Stimulated activated CD8-positive, alpha-beta memory T cell treated with anti-CD3 and anti-CD28 coated beads, Interleukin-15, amount 100 ng/mL, for 48 hours (primary cell): ENCODE data around the gene C16orf89.

ENCODE experiments used
- DNase-seq, 2 donors: peaks; one replicate each; pipeline ENCODE4 v3.0.0-alpha.2; 2020; ENCODE audit warnings: low read depth in 2 of 2

C16orf89 gene

GRCh38 chr16:5030251-5030870 is 35.4 kb downstream of the C16orf89 start:
- DNase-seq: no peak

- DNase-seq: no peak
Measured at GRCh38 chr16:5028950-5029475, 36.7 kb downstream of the C16orf89 start.

- no peak for DNase-seq
Measured at GRCh38 chr16:5027575-5028235, 38.1 kb downstream of the C16orf89 start.

- no peak for DNase-seq
Measured at GRCh38 chr16:5027086-5027485, 38.7 kb downstream of the C16orf89 start.

DNA sequence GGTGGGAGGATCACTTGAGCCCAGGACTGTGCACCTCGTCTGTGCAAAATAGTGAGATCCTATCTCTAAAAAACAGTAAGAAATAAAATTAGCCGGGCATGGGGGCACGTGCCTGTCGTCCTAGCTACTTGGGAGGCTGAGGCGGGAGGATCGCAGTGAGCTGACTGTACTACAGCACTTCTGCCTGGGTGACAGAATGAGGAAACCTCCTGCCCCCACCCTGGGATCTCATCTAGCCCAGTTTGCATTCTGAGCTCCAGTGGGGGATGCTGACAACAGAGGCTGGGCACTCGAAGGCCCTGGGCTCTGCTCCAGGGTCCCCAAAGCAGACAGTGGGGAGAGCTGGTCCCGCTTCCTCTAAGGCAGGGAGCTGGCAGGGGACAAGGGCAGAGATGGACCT is 39.1 kb downstream of the C16orf89 start:
- DNase-seq: no peak

- DNase-seq: no peak
Measured at GRCh38 chr16:5025171-5025632, 40.6 kb downstream of the C16orf89 start.

DNA sequence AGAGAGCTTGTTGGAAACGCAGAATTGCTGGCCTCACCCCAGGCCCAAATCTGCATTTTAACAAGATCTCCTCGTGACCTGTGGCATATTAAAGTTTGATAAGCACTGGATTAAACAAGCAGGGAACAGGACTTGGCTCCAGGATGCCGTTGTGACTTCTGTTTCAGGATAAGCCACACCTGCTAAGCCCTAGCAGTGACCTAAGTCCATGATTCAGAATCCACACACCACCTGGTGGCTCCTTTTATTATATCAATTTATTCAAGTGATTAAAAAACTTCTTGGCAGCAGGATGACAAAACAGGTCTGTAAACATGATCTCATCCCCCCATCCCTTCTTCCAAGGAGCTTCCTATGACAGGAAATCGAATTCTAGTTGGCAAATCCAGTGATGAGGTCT is 41.1 kb downstream of the C16orf89 start:
- no peak for DNase-seq

DNA sequence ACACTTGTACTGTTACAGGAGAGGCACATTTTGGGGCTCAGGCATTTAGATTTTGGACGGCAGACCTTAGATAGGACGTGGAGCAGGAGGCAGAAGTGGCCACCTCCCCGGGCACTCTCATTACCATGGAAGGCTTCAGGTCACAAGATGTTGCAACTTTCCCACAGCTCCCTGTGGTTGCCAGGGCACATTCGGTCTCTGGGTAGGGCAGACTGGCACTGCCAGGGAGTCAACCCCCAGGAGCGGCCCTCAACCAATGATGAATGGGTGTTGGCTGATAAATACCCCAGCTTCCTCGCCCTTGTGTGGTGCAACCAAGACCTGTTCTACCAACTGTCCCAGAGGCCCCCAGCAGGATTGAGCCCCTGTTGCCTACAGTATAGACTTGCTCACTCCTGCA is 43.2 kb downstream of the C16orf89 start:
- no peak for DNase-seq

GRCh38 chr16:5020551-5020950 is 45.2 kb downstream of the C16orf89 start:
- DNase-seq: no peak

DNA sequence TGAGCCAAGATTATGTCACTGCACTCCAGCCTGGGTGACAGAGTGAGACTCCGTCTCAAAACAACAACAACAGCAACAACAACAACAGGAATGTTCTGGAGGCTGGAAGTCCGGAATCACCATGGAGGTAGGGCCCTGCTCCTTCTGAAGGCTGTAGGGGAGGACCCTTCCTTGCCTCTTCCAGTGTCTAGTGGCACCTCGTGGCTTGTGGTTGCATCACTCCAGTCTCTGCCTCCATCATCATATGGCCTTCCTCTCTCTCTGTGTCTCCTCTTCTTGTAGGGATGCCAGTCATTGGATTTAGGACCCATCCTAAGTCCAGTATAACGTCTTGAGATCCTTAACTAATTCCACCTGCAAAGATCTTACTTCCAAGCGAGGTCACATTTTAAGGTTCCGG is 46.0 kb downstream of the C16orf89 start:
- no peak for DNase-seq

- no peak for DNase-seq
Measured at GRCh38 chr16:5018793-5019192, 47.0 kb downstream of the C16orf89 start.

DNA sequence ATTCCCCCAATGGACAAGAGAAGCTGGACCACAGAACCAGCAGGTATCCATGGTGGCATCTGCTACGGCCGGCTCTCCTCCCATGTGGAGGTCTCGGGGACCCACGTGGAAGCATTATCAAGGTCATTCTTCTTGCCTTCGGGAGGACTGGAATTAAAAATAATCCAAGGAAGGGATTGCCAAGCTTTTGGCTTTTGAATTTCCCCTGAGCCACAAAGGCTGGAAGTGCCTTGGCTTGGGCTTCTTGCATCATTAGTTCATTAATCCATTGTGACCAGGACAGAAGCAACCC is 48.1 kb downstream of the C16orf89 start:
- no peak for DNase-seq

DNA sequence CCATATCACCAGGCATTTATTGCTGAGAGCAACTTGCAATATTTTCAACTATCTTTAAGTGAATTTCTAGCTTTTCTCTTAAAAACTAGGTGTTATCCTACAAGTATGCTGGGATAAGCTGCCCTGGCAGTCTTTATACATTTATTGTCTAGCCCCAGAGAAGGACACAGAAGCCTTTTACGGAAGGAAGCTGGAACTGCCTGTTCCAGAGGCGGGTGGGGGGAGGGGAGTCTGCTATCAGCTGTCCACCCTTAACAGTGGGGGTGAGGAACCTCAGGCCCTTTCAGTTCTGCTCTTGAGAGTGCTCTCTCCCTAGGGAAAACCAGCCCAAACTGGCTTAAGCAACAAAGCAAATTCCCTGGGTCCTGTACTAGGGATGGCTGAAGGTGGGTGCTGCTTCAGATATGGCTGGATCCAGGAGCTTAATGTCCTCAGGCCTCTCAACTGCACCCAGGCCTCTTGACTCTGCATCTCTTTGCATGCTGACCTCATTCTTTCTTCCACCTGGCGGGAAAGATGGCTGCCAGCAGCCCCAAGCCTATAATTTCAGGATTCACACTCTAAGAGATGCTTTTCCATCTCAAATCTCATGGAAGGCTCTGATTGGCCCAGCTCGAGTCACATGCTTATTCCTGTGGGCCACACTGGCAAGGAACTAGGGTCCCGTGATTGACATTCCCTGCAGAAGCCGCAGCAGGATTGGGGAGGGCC is 48.6 kb downstream of the C16orf89 start:
- DNase-seq: no peak

DNA sequence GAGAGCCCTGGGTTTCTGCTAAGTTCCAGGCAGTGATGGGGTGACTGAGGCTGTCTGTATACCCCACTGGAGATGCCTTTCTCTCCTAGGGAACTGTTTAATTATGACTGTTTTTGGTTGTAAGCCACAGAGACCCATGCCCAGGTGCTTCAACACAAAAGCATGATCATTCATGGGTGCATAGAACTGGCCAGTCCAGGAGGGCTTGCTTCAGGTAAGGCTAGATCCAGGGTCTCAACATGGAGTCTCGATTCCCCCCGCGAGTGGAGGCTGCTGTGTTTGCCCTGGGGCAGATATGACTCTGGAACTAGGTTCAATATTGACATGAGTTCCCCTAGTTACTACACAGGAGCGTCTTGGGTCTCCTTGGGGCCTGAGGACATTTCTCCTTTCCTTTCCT is 49.9 kb downstream of the C16orf89 start:
- no peak for DNase-seq

- no peak for DNase-seq
Measured at GRCh38 chr16:5015351-5015750, 50.4 kb downstream of the C16orf89 start.

DNA sequence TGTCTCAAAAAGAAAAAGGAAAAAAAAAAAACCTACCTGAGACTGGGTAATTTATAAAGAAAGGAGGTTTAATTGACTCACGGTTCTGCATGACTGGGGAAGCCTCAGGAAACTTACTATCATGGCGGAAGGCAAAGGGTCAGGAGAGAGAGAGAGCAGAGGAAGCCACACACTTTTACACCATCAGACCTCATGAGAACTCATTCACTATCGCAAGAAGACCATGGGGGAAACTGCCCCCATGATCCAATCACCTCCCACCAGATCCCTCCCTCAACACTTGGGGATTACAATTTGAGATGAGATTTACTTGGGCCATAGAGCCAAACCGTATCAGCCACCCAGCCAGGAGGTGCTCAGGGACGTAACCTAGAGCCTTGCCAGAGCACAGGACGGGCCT is 52.9 kb downstream of the C16orf89 start:
- DNase-seq: no peak

DNA sequence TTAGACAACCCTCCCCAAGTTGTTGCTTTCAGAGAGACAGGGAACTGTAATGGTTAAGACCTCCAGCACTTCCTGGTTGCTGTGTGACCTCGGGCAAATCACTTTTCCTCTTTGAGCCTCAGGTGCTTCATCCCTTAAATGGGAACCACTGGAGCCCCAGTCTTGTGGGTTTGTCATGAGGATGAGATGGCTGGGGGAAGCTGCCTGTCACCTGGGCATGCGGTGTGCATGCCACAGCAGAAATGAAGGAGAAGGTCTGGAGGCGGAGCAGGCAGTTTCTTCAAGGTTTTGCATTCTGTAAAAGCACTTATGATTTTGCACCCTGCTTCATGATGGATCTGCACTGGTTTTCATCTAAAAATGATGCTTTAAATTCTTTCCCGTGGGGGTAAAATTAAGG is 54.1 kb downstream of the C16orf89 start:
- no peak for DNase-seq

DNA sequence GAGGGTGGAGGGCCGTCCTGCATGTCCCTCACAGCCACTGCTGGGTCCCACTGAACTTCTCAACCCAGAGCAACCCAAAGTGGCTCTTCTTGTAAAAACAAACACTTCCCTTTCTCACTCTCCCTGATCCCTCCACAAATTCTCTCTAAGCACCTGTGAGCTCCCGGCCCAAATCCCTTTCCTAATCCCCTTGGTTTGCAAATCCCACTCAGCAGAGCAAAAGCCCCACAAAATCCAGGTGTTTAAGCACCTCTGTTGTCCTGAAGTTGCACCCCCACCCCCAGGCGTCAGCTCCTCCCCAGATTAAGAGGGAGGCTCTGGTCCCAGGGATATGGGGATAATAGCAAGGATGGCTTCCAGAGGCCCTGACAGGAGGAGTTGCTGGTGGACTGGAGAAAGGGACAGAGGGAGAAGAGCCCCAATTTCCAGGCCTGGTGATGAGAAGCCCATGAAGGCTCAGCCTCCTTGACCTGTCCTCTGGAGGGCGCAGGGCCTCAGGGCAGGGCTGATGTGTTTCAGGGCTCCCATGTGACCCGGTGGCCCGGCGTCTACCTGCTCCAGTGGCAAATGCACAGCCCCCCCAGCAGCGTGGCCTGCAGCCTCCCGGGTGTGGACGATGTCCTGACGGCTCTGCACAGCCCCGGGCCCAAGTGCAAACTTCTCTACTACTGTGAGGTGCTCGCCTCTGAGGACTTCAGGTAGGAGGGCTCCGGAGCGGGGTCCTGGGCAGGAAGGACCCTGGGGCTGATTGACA is 55.0 kb downstream of the C16orf89 start:
- DNase-seq: no peak

- no peak for DNase-seq
Measured at GRCh38 chr16:5008311-5008731, 57.4 kb downstream of the C16orf89 start.

GRCh38 chr16:5007256-5007655 is 58.5 kb downstream of the C16orf89 start:
- DNase-seq: no peak

DNA sequence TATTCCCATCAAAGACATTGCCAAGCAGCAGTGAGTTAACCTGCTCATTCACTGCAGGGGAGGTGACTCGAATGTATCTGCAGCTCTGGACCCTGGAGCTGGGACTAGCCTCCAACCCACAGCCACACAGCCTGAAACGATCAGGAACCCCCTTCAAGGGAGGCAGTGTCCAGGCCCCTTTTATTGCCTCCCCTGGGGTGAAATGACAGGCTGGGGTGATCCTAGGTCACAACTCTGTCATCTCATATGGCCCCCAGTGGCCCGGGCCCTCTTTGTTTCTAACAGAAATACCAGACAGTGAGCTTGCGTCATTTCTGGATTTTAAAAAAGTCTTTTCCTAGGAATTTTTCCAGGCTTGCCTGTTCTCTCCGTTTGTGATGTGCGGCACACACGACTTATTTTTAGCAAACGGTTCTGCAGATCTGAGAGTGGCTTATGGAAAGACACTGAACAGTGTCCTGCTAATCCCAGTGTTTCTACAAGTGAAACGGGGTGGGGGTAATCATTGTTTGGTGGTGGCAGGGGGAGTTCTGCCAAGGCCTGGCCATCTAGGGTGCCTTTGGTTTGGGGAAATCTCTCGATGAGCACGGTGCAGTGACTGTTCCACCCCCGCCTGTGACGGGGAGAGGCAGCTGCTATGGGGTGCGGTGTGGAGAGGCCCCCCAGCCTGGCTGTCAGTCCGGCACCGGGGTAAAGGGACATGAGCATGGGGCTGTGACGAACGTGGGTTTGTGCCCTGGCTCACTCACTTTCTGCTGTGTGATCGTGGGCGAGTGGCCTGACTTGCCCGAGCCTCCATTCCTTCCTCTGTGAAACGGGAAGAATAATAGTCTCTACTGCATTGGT is 59.2 kb downstream of the C16orf89 start:
- DNase-seq: no peak
